MG63 (cell line): ENCODE results near the gene USE1. TPM values are rescaled to one million over a fixed set of nuclear protein-coding genes. Genes with fewer than 3 reads are reported as not detected.
"Not testable (repeated sequence)": the region's sequence is repeated elsewhere in the genome, so short reads cannot be mapped to it uniquely, and the experiment has no call there.

Experiments used
- DNase-seq: peaks from one replicate; pipeline ENCODE4 v3.0.0-alpha.2; 2020
- H3K27me3 ChIP-seq: fragments of 250-450 bp; sonication (Bioruptor Pico); 2 replicates; pipeline ENCODE4 v1.5.1; 2020; ENCODE audit warnings: mild to moderate bottlenecking, moderate library complexity
- H3K36me3 ChIP-seq: fragments of 250-450 bp; sonication (Bioruptor Pico); 2 replicates; pipeline ENCODE4 v1.5.1; 2020; ENCODE audit warnings: mild to moderate bottlenecking, moderate library complexity
- H3K4me3 ChIP-seq: fragments of 250-450 bp; sonication (Bioruptor Pico); 2 replicates; pipeline ENCODE4 v1.5.1; 2020; ENCODE audit warnings: mild to moderate bottlenecking, moderate library complexity
- H3K9me3 ChIP-seq: fragments of 250-450 bp; sonication (Bioruptor Pico); 2 replicates; pipeline ENCODE4 v1.5.1; 2020; ENCODE audit warnings: mild to moderate bottlenecking, moderate library complexity
- total RNA-seq: library from RNA; depleted of rRNA; stranded (reverse); fragments of >200 nt; shearing (Covaris generic); gene quantifications from 2 replicates; pipeline ENCODE4 v1.2.3, GENCODE V29; 2014; ENCODE audit warnings: low replicate concordance; rRNA removed

The USE1 gene, protein sequence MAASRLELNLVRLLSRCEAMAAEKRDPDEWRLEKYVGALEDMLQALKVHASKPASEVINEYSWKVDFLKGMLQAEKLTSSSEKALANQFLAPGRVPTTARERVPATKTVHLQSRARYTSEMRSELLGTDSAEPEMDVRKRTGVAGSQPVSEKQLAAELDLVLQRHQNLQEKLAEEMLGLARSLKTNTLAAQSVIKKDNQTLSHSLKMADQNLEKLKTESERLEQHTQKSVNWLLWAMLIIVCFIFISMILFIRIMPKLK
- 63.4 and 77.0 TPM in 2 replicates for total RNA-seq

DNA sequence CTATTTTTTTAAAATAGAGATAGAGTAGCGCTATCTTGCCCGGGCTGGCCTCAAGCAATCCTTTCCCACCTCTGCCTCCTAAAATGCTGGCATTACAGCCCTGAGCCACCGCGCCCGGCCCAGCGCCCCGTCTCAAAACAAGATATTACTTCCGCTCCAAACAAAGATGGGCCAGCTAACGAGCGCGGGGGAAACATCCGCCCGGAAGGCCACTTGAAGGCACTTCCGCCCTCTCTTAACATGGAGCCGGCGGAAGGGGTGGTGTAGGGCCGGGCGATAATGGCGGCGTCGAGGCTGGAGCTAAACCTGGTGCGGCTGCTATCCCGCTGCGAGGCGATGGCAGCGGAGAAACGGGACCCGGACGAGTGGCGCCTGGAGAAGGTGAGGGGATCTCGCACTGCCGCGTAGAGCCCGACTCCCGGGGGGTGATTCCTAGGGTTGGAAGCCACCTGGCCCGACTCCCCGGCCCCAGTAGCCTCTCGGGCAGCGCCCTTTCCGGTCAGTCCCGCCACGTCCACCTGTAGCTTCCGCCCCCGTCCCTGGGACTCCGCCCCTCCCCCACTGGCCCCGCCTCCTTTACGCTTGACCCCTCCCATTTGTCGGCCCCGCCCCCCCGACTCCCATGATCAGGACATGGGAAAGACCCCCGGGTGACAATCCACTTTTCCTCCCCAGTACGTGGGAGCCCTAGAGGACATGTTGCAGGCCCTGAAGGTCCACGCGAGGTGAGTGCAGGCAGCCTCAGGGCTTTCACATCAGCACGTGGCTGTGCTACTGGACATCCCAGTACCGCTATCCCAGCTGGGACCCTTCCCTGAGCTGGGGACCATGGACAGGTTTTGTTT lies at the start of gene USE1:
TSS of gene USE1 (plus strand) at position 231 of the 845 bp plus-strand sequence. CDS start at position 280, 49 bp downstream.
- Histone ChIP-seq H3K9me3 (no peaks in the 10 kb centered on the region), H3K36me3 (peaks cover 53% of the 10 kb centered on the region), H3K4me3 (peak within 1 kb of the TSS; percentile 83), H3K27me3 (no peaks in the 10 kb centered on the region)
- peak; percentile 91 for DNase-seq

DNA sequence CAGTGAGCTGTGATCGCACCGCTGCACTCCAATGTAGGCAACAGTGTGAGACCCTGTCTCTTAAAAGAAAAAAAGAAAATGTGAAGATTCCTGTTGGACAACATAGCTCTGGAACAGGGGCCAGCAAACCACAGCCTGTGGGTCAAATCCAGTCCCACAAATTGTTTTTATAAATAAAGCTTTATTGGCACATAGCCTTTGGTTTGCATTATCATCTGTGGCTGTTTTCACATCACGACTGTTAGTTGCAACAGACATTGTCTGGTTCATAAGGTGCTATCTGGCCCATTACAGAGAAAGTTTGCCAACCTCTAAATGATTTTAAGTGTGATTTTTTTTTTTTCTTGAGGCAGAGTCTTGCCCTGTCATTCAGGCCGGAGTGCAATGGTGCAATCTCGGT lies 49.4 kb upstream of the USE1 start:
- Histone ChIP-seq H3K36me3 (peaks cover 64% of the 10 kb centered on the region), H3K27me3 (no peaks in the 10 kb centered on the region), H3K4me3 (no peak overlapping the region), H3K9me3 (peaks cover 4% of the 10 kb centered on the region; the same call in 1 of the 2 replicates)
- no peak for DNase-seq

DNA sequence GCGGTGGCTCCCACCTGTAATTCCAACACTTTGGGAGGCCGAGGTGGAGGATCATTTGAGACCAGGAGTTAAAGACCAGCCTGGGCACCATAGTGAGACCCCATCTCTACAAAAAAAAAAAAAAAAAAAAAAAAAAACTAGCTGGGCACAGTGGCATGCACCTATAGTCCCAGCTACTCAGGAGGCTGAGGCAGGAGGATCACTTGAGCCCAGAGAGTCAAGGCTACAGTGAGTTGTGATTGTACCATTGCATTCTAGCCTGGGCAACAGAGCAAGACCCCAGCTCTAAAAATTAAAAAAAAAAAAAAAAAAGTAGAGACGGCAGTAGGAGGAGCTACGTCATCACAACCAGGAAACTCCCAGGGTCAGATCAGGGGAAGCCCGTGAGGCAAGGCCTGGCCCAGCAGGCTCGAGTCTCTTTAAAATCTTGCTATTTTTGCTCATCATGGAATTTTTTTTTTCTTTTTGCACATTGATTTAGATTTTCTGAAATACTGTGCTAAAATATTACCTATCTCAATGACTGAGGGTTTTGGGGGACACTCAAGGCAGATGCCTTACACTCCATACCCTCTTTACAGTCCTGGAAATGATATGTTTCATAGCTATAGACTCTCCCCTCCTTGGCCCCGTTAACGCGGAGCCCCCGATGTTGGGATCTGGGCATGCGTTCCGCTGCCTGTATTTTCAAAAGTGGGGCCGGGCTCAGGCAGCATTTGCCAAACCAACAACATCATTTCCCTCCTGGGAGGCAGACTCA lies 44.4 kb upstream of the USE1 start:
- H3K4me3 ChIP-seq = no peak overlapping the region
- peaks cover 67% of the 10 kb centered on the region for H3K36me3 ChIP-seq
- no peak for DNase-seq

DNA sequence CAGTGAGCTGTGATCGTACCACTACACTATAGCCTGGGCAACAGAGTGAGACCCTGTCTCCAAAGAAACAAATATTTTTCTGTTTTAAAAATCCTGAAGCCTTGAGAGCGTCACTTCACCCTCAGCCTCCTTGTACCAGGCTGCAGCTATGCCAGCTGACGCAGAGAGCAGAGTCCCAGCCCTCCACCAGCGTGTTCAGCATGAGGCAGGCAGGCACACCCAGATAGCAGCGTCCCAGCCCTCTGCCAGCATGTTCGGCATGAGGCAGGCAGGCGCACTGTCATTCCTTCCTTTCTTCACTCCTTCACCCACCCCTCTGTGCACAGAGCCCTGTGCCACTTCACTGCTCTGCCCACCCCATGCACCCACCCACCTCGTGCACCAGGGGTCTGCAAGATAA lies 43.3 kb upstream of the USE1 start:
- H3K9me3 ChIP-seq = no peaks in the 10 kb centered on the region
- no peak for DNase-seq
- H3K36me3 ChIP-seq = peaks cover 69% of the 10 kb centered on the region
- no peak overlapping the region for H3K4me3 ChIP-seq
- H3K27me3 ChIP-seq = no peaks in the 10 kb centered on the region

More for the DNA sequence above, 44.4 kb upstream of the USE1 start:
- H3K27me3 ChIP-seq = no peaks in the 10 kb centered on the region
- H3K9me3 ChIP-seq = no peaks in the 10 kb centered on the region

GRCh38 chr19:17172624-17173345 lies 42.4 kb upstream of the USE1 start:
- H3K9me3 ChIP-seq = no peaks in the 10 kb centered on the region
- peaks cover 67% of the 10 kb centered on the region for H3K36me3 ChIP-seq
- H3K4me3 ChIP-seq = no peak overlapping the region
- no peaks in the 10 kb centered on the region for H3K27me3 ChIP-seq
- no peak for DNase-seq

- peaks cover 54% of the 10 kb centered on the region for H3K36me3 ChIP-seq
Measured at GRCh38 chr19:17178291-17178690, 36.9 kb upstream of the USE1 start.

GRCh38 chr19:17180997-17181702 lies 34.0 kb upstream of the USE1 start:
- H3K9me3 ChIP-seq = no peaks in the 10 kb centered on the region
- no peak for DNase-seq
- H3K27me3 ChIP-seq = no peaks in the 10 kb centered on the region
- H3K36me3 ChIP-seq = peaks cover 53% of the 10 kb centered on the region
- no peak overlapping the region for H3K4me3 ChIP-seq

More at GRCh38 chr19:17178291-17178690, 36.9 kb upstream of the USE1 start:
- no peak for DNase-seq
- no peak overlapping the region for H3K4me3 ChIP-seq
- H3K27me3 ChIP-seq = no peaks in the 10 kb centered on the region
- no peaks in the 10 kb centered on the region for H3K9me3 ChIP-seq

GRCh38 chr19:17183271-17183761 lies 31.8 kb upstream of the USE1 start:
- H3K36me3 ChIP-seq = peaks cover 52% of the 10 kb centered on the region
- no peak for DNase-seq
- no peaks in the 10 kb centered on the region for H3K9me3 ChIP-seq
- H3K4me3 ChIP-seq = no peak overlapping the region
- H3K27me3 ChIP-seq = no peaks in the 10 kb centered on the region

GRCh38 chr19:17183858-17184321 lies 31.3 kb upstream of the USE1 start:
- Histone ChIP-seq H3K27me3 (no peaks in the 10 kb centered on the region), H3K36me3 (peaks cover 52% of the 10 kb centered on the region), H3K9me3 (no peaks in the 10 kb centered on the region), H3K4me3 (no peak overlapping the region)
- DNase-seq = no peak

DNA sequence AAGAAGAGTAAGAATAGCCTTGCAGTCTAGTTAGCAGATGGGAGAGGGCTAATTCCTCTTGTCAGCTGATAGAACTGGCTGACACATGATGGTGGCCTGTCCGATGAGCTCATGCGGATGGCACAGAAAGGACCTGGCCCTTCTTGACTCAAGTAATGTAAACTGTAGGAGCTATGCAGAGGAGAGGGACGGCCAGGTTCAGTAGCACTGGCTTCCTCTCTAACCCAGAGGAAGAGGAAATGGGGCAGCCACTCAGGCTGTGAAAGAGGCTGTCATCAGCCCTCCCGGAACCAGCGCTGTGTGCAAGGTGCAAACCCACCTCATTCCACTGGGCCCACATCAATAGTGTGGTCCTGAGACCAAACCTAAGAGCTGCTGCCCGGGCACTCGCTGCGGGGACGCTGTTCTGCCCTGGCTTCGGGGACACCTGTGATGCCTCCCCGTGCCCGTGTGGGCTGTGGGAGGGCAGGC lies 30.8 kb upstream of the USE1 start:
- peaks cover 57% of the 10 kb centered on the region for H3K36me3 ChIP-seq
- H3K4me3 ChIP-seq = no peak overlapping the region
- no peaks in the 10 kb centered on the region for H3K9me3 ChIP-seq
- DNase-seq = no peak
- no peaks in the 10 kb centered on the region for H3K27me3 ChIP-seq

DNA sequence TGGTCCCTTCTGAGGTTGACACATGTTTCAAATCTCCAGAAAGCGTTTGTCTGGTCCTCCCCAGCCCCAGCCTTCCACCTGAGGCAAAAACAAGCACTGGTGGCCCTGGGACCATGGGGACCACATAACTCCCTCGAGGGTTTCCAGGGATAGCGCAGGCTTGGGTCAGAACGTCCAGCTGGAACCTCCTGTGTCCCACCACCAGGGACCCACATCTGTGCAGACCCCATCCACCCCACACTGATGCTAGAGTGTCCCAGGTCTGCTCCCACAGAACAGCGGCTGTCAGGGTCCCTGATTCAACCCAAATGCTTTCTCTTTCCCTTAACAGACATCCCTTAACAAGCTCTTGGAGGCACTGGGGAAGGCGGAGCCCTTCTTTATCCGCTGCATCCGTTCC lies 29.6 kb upstream of the USE1 start:
- Histone ChIP-seq H3K27me3 (no peaks in the 10 kb centered on the region), H3K36me3 (peaks cover 55% of the 10 kb centered on the region), H3K4me3 (no peak overlapping the region), H3K9me3 (no peaks in the 10 kb centered on the region)
- DNase-seq = no peak

DNA sequence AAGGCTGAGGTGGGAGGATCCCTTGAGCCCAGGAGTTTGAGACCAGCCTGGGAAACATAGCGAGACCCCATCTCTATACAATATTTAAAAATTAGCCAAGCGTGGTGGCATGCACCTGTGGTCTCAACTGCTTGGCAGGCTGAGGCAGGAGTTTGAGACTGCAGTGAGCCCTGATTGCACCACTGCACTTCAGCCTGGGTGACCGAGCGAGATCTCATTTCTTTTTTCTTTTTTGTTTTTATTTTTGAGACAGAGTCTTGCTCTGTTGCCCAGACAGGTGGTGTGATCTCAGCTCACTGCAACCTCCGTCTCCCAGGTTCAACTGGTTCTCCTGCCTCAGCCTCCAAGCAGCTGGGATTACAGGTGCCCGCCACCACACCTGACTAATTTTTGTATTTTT lies 23.4 kb upstream of the USE1 start:
- not testable (repeated sequence) for DNase-seq, H3K27me3 ChIP-seq, H3K4me3 ChIP-seq, H3K9me3 ChIP-seq
- peaks cover 60% of the 10 kb centered on the region for H3K36me3 ChIP-seq

DNA sequence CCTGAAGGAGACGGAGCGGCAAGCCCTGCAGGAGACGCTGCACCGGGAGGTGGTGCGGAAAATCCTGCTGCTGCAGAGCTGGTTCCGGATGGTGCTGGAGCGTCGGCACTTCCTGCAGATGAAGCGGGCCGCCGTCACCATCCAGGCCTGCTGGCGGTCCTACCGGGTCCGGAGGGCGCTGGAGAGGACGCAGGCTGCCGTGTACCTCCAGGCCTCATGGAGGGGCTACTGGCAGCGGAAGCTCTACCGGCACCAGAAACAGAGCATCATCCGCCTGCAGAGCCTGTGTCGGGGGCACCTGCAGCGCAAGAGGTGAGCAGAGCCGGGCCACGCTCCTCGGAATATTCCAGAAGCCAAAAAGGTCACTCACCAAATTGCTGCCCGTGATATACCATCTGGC lies 22.4 kb upstream of the USE1 start:
- Histone ChIP-seq H3K27me3 (no peaks in the 10 kb centered on the region), H3K4me3 (no peak overlapping the region), H3K9me3 (no peaks in the 10 kb centered on the region), H3K36me3 (peaks cover 59% of the 10 kb centered on the region)
- DNase-seq = no peak

DNA sequence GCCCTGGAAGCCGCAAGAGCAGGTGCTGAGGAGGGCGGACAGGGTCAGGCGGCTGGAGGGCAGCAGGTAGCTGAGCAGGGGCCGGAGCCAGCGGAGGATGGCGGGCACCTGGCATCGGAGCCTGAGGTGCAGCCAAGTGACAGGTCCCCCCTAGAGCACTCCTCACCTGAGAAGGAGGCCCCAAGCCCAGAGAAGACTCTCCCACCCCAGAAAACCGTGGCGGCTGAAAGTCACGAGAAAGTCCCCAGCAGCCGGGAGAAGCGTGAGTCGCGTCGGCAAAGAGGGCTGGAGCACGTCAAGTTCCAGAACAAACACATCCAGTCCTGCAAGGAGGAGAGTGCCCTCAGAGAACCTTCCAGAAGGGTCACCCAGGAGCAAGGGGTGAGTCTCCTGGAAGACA lies 20.5 kb upstream of the USE1 start:
- no peak overlapping the region for H3K4me3 ChIP-seq
- no peak for DNase-seq
- no peaks in the 10 kb centered on the region for H3K9me3 ChIP-seq
- H3K36me3 ChIP-seq = peaks cover 55% of the 10 kb centered on the region
- no peaks in the 10 kb centered on the region for H3K27me3 ChIP-seq

- no peaks in the 10 kb centered on the region for H3K27me3 ChIP-seq
- DNase-seq = no peak
- H3K9me3 ChIP-seq = no peaks in the 10 kb centered on the region
- H3K36me3 ChIP-seq = peaks cover 59% of the 10 kb centered on the region
- no peak overlapping the region for H3K4me3 ChIP-seq
Measured at GRCh38 chr19:17195106-17195505, 20.1 kb upstream of the USE1 start.

DNA sequence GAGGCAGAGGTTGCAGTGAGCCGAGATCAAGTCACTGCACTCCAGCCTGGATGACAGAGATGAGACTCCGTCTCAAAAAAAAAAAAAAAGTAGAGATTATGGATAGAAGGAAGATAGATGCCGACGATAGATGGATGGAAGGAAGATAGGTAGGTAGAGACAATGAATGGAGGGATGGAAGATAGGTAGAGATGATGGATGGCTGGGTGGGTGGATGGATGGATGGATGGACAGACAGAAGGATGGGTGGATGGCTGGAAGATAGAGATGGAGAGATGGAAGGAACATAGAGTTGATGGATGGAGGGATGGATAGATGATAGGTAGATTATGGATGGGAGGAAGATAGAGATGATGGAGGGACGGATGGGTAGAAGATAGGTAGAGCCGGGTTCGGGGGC lies 18.5 kb upstream of the USE1 start:
- H3K9me3 ChIP-seq = no peaks in the 10 kb centered on the region
- no peak for DNase-seq
- H3K27me3 ChIP-seq = no peaks in the 10 kb centered on the region
- H3K36me3 ChIP-seq = peaks cover 67% of the 10 kb centered on the region
- H3K4me3 ChIP-seq = no peak overlapping the region
